ENCODE data around the gene TAF1D. TPM values are rescaled to one million over a fixed set of nuclear protein-coding genes. Genes with fewer than 3 reads are reported as not detected.
"Not testable (repeated sequence)": the region's sequence is repeated elsewhere in the genome, so short reads cannot be mapped to it uniquely, and the experiment has no call there.

The TAF1D gene
- total and polyA plus RNA-seq, 7 experiments from 2014 or later: 21.2 to 197 (median 156) TPM

DNA sequence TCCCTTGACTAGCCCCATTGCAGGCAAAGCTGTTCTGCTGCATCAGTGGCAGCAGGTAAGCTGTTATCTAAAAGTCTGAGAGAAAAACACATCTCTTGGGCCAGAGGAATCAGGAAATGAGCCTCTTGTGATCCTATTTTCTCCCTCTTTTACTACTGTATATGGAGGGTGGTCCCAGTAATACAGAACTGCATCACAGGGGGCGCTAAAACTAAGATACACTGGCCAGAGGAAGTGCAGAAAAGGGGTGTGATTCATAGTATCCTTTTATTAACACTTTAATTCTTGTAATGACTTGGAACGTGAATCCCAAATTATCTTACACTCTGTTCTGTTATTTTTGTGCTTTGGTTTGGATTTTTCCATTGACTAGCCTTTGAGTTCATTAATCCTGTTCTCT, 34.0 kb upstream of the TAF1D start:
- H3K27ac ChIP-seq (ENCODE audit: low read depth, low read length): no peak overlapping the region
- no peaks in the 10 kb centered on the region for H3K27me3 ChIP-seq (ENCODE audit: control insufficient read depth in 2 of 2, insufficient read depth in 2 of 2, low read length in 2 of 2)
- Mint-ChIP-seq H3K27me3 (no peaks in the 10 kb centered on the region), H3K4me1 (peaks cover 0 to 1% (median 0%) of the 10 kb centered on the region in 7 donors), H3K36me3 (peaks cover 0 to 12% (median 0%) of the 10 kb centered on the region in 5 donors), H3K4me3 (no peak overlapping the region), H3K27ac (no peak overlapping the region), H3K9me3 (peaks cover 0 to 14% (median 0%) of the 10 kb centered on the region in 11 donors)
- CTCF ChIA-PET: no interaction called here
- H3K4me1 ChIP-seq (ENCODE audit: control insufficient read depth in 2 of 2, insufficient read depth in 2 of 2, low read length in 2 of 2): no peaks in the 10 kb centered on the region
- intact Hi-C loops (cut with micrococcal nuclease): no loop called here
- H3K9me3 ChIP-seq (ENCODE audit: control insufficient read depth in 2 of 3, low read length in 3 of 3): no peaks in the 10 kb centered on the region
- no peaks in the 10 kb centered on the region for H3K36me3 ChIP-seq (ENCODE audit: control insufficient read depth in 2 of 3, insufficient read depth in 3 of 3, low read length in 3 of 3)
- ATAC-seq: no peak
- no peak for DNase-seq
- no peak overlapping the region for H3K4me3 ChIP-seq (ENCODE audit: low read length)
- POLR2A ChIA-PET: no interaction called here

DNA sequence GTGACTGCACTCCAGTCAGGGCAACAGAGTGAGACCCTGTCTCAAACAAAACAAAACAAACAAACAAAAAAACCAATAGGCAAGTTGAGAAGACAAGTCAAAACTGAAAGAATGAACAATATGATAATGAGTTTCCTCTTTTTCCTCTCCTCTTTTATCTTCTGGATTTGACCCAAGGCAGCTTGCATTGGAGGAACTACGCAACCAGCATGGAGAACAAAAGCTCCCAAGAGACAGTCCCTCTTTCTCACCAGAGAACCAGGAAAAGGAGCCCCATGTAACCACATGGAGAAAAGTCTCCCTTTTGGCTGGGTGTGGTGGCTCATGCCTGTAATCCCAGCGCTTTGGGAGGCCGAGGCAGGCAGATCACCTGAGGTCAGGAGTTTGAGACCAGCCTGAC, 33.3 kb upstream of the TAF1D start:
- H3K27me3 Mint-ChIP-seq; H3K4me1 ChIP-seq (ENCODE audit: control insufficient read depth in 2 of 2, insufficient read depth in 2 of 2, low read length in 2 of 2); POLR2A ChIA-PET; ATAC-seq; H3K27ac Mint-ChIP-seq; H3K9me3 ChIP-seq (ENCODE audit: control insufficient read depth in 2 of 3, low read length in 3 of 3); intact Hi-C loops (cut with micrococcal nuclease); CTCF ChIA-PET; H3K4me3 ChIP-seq (ENCODE audit: low read length); DNase-seq; H3K4me3 Mint-ChIP-seq; H3K4me1 Mint-ChIP-seq; H3K27me3 ChIP-seq (ENCODE audit: control insufficient read depth in 2 of 2, insufficient read depth in 2 of 2, low read length in 2 of 2); H3K27ac ChIP-seq (ENCODE audit: low read depth, low read length); H3K36me3 ChIP-seq (ENCODE audit: control insufficient read depth in 2 of 3, insufficient read depth in 3 of 3, low read length in 3 of 3): not testable (repeated sequence)
- H3K9me3 Mint-ChIP-seq: peaks cover 0 to 12% (median 0%) of the 10 kb centered on the region in 11 donors
- peaks cover 0 to 11% (median 0%) of the 10 kb centered on the region in 5 donors for H3K36me3 Mint-ChIP-seq

DNA sequence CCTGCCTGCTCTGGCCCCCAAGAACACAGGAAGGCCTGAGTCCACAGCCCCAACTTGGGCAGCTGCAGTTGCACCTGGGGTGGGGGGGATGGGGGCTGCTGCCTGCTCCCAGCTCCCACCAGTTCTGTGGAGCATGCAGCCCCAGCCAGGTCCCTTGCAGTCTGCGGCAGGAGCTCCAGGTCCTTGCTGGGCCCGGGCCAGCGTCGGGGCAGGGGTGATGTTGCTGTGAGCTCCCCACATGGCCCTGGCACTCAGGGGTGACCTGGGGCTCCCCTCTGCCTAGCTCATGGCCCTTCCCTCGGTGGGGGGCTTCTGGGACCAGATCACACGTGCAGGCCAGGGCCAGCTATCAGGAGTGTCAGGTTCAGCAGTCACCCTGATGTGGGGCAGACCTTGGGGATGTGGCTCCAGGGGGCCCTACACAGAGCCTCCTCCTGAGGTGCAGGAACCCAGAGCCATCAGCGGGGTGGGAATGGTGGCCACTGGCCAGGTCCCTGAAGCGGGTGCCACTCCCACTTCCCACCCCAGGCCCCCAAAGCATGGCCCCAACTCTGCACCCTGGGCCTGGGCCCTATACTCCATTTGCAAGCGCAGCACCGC, 32.4 kb upstream of the TAF1D start:
- Mint-ChIP-seq H3K36me3 (peaks cover 0 to 9% (median 0%) of the 10 kb centered on the region in 5 donors), H3K27me3 (no peaks in the 10 kb centered on the region), H3K4me1 (peaks cover 0 to 1% (median 0%) of the 10 kb centered on the region in 7 donors), H3K4me3 (no peak overlapping the region), H3K9me3 (peaks cover 0 to 11% (median 0%) of the 10 kb centered on the region in 11 donors), H3K27ac (no peak overlapping the region)
- H3K36me3 ChIP-seq (ENCODE audit: control insufficient read depth in 2 of 3, insufficient read depth in 3 of 3, low read length in 3 of 3): no peaks in the 10 kb centered on the region
- no peak overlapping the region for H3K27ac ChIP-seq (ENCODE audit: low read depth, low read length)
- CTCF ChIA-PET: no interaction called here
- intact Hi-C loops (cut with micrococcal nuclease): no loop called here
- H3K9me3 ChIP-seq (ENCODE audit: control insufficient read depth in 2 of 3, low read length in 3 of 3): no peaks in the 10 kb centered on the region
- POLR2A ChIA-PET: no interaction called here
- no peak overlapping the region for H3K4me3 ChIP-seq (ENCODE audit: low read length)
- no peaks in the 10 kb centered on the region for H3K4me1 ChIP-seq (ENCODE audit: control insufficient read depth in 2 of 2, insufficient read depth in 2 of 2, low read length in 2 of 2)
- H3K27me3 ChIP-seq (ENCODE audit: control insufficient read depth in 2 of 2, insufficient read depth in 2 of 2, low read length in 2 of 2): no peaks in the 10 kb centered on the region
- no peak for DNase-seq
- no peak for ATAC-seq

DNA sequence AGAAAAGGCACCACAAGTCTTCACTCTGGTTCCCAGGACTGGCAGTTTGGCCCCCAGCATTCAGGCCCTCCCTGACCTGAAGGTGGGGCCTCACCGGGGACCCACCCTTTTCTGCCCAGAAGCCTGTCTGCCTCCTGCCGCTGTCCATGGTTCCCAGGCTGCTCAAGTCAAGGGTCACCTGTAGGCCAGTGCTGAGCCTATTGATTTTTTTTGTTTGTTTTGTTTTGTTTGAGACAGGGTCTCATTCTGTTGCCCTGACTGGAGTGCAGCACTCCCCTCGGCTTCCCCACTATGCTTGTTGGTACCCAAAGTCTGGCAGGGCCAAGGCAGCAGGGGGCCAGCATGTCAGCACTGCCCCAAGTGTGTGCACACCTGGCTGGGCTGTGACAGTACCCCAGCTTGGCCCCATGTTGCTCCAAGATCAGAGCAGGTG, 31.8 kb upstream of the TAF1D start:
- Histone ChIP-seq H3K27me3 (ENCODE audit: control insufficient read depth in 2 of 2, insufficient read depth in 2 of 2, low read length in 2 of 2) (no peaks in the 10 kb centered on the region), H3K4me1 (ENCODE audit: control insufficient read depth in 2 of 2, insufficient read depth in 2 of 2, low read length in 2 of 2) (no peaks in the 10 kb centered on the region), H3K36me3 (ENCODE audit: control insufficient read depth in 2 of 3, insufficient read depth in 3 of 3, low read length in 3 of 3) (no peaks in the 10 kb centered on the region), H3K4me3 (ENCODE audit: low read length) (no peak overlapping the region), H3K9me3 (ENCODE audit: control insufficient read depth in 2 of 3, low read length in 3 of 3) (no peaks in the 10 kb centered on the region), H3K27ac (ENCODE audit: low read depth, low read length) (no peak overlapping the region)
- Mint-ChIP-seq H3K4me3 (no peak overlapping the region), H3K27ac (no peak overlapping the region), H3K27me3 (no peaks in the 10 kb centered on the region), H3K9me3 (peaks cover 0 to 7% (median 0%) of the 10 kb centered on the region in 11 donors), H3K36me3 (peaks cover 0 to 11% (median 4%) of the 10 kb centered on the region in 5 donors), H3K4me1 (peaks cover 0 to 1% (median 0%) of the 10 kb centered on the region in 7 donors)
- DNase-seq: no peak
- intact Hi-C loops (cut with micrococcal nuclease): no loop called here
- ChIA-PET CTCF (no interaction called here), POLR2A (no interaction called here)
- no peak for ATAC-seq

DNA sequence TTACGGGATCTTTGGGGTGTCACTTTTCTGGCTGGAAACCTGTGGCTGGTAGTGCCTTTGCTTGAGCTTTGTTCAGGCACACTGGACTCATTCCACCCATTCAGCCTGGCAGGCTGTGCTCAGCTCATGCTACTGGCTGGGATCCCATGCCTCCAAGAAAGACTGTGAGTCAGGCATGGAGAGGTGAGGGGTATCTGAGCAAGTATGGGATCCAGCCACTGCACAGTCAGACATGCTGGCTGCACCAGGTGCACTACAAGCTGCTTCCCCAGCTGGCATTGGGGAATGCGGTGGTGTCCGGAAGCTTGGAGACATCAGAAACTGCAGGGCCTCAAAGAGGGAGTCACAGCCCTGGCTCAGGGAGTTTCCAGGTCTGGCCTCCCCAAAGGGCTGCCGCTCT, 30.8 kb upstream of the TAF1D start:
- H3K4me3 ChIP-seq (ENCODE audit: low read length): no peak overlapping the region
- ATAC-seq: no peak
- H3K27me3 Mint-ChIP-seq: no peaks in the 10 kb centered on the region
- H3K4me1 Mint-ChIP-seq: peaks cover 0 to 1% (median 0%) of the 10 kb centered on the region in 7 donors
- no peak overlapping the region for H3K4me3 Mint-ChIP-seq
- no peaks in the 10 kb centered on the region for H3K36me3 ChIP-seq (ENCODE audit: control insufficient read depth in 2 of 3, insufficient read depth in 3 of 3, low read length in 3 of 3)
- H3K27me3 ChIP-seq (ENCODE audit: control insufficient read depth in 2 of 2, insufficient read depth in 2 of 2, low read length in 2 of 2): no peaks in the 10 kb centered on the region
- H3K27ac Mint-ChIP-seq: no peak overlapping the region
- CTCF ChIA-PET: no interaction called here
- no peaks in the 10 kb centered on the region for H3K4me1 ChIP-seq (ENCODE audit: control insufficient read depth in 2 of 2, insufficient read depth in 2 of 2, low read length in 2 of 2)
- H3K36me3 Mint-ChIP-seq: peaks cover 0 to 16% (median 4%) of the 10 kb centered on the region in 5 donors
- H3K27ac ChIP-seq (ENCODE audit: low read depth, low read length): no peak overlapping the region
- no peak for DNase-seq
- POLR2A ChIA-PET: no interaction called here
- intact Hi-C loops (cut with micrococcal nuclease): no loop called here
- H3K9me3 ChIP-seq (ENCODE audit: control insufficient read depth in 2 of 3, low read length in 3 of 3): peaks cover 0 to 2% (median 0%) of the 10 kb centered on the region in 3 experiments
- peaks cover 0 to 10% (median 0%) of the 10 kb centered on the region in 11 donors for H3K9me3 Mint-ChIP-seq

DNA sequence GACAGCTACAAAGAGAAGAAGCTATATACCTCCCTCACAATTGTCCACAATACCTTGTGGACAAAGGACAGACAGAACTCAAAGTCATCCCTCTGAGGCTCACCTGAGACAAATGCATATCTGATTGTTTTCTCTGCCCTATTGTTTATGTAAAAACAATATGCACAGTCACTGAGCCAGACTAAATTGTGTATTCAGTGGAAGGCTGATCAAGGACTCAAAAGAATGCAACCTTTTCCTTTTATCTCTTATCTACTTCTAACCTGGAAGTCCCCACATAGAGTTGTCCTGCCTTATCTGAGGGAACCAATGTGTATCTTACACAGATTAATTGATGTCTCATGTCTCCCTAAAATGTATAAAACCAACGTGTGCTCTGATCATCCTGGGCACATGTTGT, 28.9 kb upstream of the TAF1D start:
- Mint-ChIP-seq H3K27ac (no peak overlapping the region), H3K4me3 (no peak overlapping the region)

DNA sequence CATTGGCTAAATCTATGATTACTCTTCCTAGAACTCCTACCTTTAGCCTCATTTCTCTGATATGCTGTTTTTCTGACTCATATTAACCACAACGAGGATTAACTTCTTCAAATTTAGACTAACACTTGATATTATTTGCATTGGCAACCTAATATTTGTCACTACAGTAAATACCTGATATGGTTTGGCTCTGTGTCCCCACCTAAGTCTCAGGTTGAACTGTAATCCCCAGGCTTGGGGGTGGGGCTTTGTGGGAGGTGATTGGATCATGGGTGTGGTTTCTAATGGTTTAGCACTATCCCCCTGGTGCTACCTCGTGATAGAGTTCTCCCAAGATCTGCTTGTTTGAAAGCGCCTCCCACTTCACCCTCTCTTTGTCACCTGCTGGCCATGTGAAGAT, 25.7 kb upstream of the TAF1D start:
- no peak for ATAC-seq
- POLR2A ChIA-PET: no interaction called here
- DNase-seq: no peak
- intact Hi-C loops (cut with micrococcal nuclease): no loop called here
- H3K4me3 ChIP-seq (ENCODE audit: low read length): no peak overlapping the region
- Mint-ChIP-seq H3K27ac (no peak overlapping the region), H3K9me3 (peaks cover 0 to 17% (median 0%) of the 10 kb centered on the region in 11 donors), H3K4me3 (no peak overlapping the region), H3K36me3 (peaks cover 0 to 31% (median 8%) of the 10 kb centered on the region in 5 donors), H3K4me1 (no peaks in the 10 kb centered on the region), H3K27me3 (no peaks in the 10 kb centered on the region)
- no peaks in the 10 kb centered on the region for H3K4me1 ChIP-seq (ENCODE audit: control insufficient read depth in 2 of 2, insufficient read depth in 2 of 2, low read length in 2 of 2)
- peaks cover 0 to 8% (median 0%) of the 10 kb centered on the region in 3 experiments for H3K36me3 ChIP-seq (ENCODE audit: control insufficient read depth in 2 of 3, insufficient read depth in 3 of 3, low read length in 3 of 3)
- no peaks in the 10 kb centered on the region for H3K27me3 ChIP-seq (ENCODE audit: control insufficient read depth in 2 of 2, insufficient read depth in 2 of 2, low read length in 2 of 2)
- no peak overlapping the region for H3K27ac ChIP-seq (ENCODE audit: low read depth, low read length)
- CTCF ChIA-PET: no interaction called here
- peaks cover 0 to 4% (median 0%) of the 10 kb centered on the region in 3 experiments for H3K9me3 ChIP-seq (ENCODE audit: control insufficient read depth in 2 of 3, low read length in 3 of 3)

More for the DNA sequence above, 28.9 kb upstream of the TAF1D start:
- Mint-ChIP-seq H3K4me1 (peaks cover 0 to 1% (median 0%) of the 10 kb centered on the region in 7 donors), H3K27me3 (no peaks in the 10 kb centered on the region), H3K9me3 (peaks cover 0 to 20% (median 0%) of the 10 kb centered on the region in 11 donors), H3K36me3 (peaks cover 0 to 25% (median 6%) of the 10 kb centered on the region in 5 donors)
- DNase-seq (no peak), ATAC-seq (no peak)
- H3K27me3 ChIP-seq (ENCODE audit: control insufficient read depth in 2 of 2, insufficient read depth in 2 of 2, low read length in 2 of 2): no peaks in the 10 kb centered on the region
- H3K27ac ChIP-seq (ENCODE audit: low read depth, low read length): no peak overlapping the region
- H3K4me1 ChIP-seq (ENCODE audit: control insufficient read depth in 2 of 2, insufficient read depth in 2 of 2, low read length in 2 of 2): no peaks in the 10 kb centered on the region
- peaks cover 0 to 4% (median 0%) of the 10 kb centered on the region in 3 experiments for H3K9me3 ChIP-seq (ENCODE audit: control insufficient read depth in 2 of 3, low read length in 3 of 3)
- ChIA-PET CTCF (no interaction called here), POLR2A (no interaction called here)
- intact Hi-C loops (cut with micrococcal nuclease): no loop called here
- H3K36me3 ChIP-seq (ENCODE audit: control insufficient read depth in 2 of 3, insufficient read depth in 3 of 3, low read length in 3 of 3): no peaks in the 10 kb centered on the region
- no peak overlapping the region for H3K4me3 ChIP-seq (ENCODE audit: low read length)
